AG08395 (cell line): Measurements from ENCODE around the gene SLX4.

Experiments used
- DNase-seq: peaks from one replicate; pipeline ENCODE4 v3.0.0; 2012; ENCODE audit warnings: mixed read lengths, low spot score

SLX4 gene

DNA sequence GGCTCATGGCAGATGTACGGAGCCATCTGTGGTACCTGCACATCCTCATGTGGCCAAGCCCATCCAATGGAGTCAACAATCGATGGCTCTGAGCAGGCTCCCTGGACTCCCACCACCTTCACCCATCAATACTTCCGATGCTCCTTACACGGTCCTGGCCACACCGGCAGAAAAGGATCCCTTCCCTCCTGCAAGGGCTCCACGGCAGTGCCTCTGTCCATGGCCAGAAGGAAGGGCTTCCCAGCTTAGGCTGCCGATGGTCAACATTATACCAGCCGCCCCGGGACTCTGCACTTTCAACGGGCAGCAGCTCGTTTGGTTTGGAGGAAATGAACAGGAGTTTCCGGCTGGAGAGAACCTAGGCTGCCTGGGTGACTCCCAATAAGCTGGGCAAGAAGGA, 13.2 kb downstream of the SLX4 start:
- DNase-seq, result no peak

GRCh38 chr16:3597676-3598075, 13.7 kb downstream of the SLX4 start:
- no peak for DNase-seq

DNA sequence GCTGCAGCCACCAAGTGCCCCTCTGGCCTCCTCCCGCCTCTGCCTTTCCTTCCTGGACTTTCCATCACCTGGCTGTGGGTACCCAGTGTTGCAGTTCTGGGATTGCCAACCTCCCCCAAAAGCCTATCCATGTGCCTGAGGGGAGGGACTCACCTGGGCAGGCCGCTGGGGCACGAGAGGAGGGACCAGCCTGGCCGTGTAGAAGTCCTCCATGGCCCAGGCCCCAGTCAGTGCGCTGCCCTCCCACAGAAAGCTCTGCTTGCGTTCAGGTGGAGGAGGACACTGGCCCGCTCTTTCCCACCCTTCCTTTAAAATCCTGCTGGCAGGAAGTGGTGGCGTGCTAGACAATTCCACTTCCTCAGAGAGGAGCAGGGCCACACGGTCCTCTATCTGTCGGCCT, 14.2 kb downstream of the SLX4 start:
- no peak for DNase-seq

DNA sequence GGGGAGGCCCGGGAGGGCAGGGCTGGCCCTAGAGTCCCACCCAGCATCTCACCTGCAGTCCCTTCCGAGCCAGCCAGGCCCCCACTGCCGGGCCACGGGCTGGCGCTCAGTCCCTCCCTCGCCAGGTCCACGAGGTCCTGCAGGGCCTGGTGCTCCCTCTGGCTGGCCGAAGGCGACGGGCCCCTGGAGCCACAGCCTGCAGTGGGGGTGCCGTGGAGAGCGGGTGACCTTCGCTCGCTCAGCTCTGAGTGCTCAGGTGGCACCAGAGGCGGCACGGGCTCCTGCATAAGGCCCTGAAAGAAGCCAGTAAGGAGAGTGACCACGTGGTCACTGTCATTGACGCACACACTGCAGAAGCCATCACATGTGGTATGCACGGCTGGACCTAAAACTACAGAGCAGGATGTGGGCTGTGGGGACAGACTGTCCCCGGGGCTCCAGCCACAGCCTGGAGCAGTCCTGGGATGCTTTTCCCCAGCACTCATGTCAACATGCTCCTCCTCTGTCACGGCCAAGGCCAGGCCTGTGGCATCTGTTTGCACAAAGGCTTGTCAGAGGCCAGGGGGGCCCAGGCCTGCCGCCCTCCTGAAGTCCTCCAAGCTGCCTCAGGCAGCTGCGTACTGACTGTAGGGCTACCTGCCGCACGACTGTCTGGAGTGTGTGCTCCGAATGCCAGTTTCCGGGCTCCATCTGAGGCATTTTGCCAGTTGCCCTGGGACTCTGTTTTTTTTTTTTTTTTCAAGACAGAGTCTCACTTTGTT, 15.1 kb downstream of the SLX4 start:
- DNase-seq, result no peak

DNA sequence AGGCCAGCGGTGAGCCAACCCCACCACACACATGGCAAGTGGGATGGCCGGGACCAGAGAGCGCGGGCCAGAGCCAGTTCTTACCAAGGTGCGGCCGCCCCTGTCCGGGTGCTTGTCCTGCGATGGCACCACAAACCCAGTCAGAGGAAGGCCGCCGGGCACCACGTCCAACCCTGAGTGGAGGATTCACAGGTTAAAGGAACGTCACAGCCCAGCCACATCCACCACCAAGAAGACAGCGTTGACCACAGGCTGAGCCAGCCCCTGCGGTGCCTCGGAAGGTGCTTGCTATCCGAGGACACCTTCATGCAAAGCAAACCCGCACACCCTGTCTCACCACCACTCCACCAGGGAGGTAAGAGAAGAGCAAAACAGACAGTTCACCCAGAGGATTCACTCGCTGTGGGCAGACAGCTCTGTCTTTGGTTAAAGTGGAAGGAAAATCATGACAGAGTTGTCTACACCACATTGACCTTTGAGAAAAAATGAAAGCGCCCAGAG, 15.8 kb downstream of the SLX4 start:
- no peak for DNase-seq

GRCh38 chr16:3595110-3595486, 16.3 kb downstream of the SLX4 start:
- no peak for DNase-seq

GRCh38 chr16:3594316-3595109, 16.9 kb downstream of the SLX4 start:
- no peak for DNase-seq

GRCh38 chr16:3592559-3592958, 18.8 kb downstream of the SLX4 start:
- DNase-seq, result no peak

DNA sequence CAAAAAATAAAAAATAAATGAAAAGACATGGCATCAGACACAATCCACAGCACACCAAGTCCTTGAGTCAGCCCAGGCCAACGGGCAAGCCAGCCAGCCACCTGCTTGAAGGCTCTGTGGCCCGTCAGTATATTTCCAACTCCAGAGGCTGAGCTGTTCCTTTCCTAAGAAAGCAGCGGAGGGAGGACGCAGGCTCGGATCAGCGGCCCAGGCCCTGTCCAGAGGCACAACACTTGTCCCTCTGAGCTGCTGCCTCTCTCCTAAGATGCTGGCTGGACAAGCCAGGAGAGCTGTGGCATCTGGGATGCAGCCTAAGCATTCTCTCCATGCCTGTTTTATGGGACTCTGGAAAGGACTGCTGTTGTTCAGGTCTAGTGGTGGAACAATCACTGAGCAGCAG, 19.4 kb downstream of the SLX4 start:
- no peak for DNase-seq

DNA sequence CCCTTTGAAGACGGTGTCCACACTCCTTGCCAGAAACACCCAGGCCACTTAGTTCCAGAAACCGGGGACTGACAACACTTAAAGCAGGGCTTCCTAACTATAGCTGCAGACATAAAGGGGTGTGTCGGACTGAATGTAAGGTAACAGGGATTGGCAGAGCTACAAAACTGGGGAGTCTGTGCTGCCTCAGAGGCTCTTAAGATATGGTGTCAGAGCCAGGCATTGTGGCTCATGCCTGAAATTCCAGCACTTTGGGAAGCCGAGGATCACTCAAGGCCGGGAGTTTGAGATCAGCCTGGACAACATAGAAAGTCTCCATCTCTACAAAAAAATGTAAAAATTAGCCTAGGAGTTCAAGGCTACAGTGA, 20.0 kb downstream of the SLX4 start:
- no peak for DNase-seq

- DNase-seq, result no peak
Observed at GRCh38 chr16:3590736-3591435, 20.5 kb downstream of the SLX4 start.

DNA sequence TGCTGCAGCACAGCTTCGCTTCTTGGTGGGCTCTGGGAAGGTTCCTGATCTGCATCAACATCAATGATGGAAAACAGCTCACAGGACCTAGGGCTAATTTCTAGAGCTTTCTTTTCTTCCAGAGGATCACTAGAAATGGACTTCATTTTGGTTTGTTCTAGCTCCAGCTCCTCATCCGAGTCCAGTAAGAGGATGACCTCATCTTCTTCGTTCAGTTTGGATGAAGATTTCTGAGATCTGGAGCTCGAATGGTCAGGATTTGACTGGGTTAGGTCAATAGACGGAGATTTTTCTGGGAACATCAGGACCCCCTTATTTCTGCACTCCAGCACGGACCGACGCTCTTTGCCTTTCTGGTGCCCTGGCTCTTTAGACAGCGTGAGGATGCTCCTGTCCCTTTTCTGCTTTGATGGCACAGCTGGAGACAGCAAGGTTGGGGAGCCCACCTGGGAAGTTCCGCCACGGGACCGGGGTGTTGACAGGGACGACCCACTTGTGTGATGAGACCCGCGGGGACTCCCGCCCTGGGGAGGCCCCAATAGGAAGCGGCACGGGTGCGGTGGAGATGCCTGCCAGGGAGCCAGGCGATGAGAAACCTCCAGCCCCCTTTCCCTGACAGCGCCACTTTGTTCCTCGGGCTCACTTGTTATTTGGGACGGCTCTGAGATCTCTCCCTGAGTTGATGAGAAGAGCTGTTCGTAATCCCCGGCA, 21.3 kb downstream of the SLX4 start:
- DNase-seq, result no peak

- DNase-seq, result no peak
Observed at GRCh38 chr16:3589441-3589921, 21.9 kb downstream of the SLX4 start.

- DNase-seq, result no peak
Observed at GRCh38 chr16:3589001-3589400, 22.4 kb downstream of the SLX4 start.

DNA sequence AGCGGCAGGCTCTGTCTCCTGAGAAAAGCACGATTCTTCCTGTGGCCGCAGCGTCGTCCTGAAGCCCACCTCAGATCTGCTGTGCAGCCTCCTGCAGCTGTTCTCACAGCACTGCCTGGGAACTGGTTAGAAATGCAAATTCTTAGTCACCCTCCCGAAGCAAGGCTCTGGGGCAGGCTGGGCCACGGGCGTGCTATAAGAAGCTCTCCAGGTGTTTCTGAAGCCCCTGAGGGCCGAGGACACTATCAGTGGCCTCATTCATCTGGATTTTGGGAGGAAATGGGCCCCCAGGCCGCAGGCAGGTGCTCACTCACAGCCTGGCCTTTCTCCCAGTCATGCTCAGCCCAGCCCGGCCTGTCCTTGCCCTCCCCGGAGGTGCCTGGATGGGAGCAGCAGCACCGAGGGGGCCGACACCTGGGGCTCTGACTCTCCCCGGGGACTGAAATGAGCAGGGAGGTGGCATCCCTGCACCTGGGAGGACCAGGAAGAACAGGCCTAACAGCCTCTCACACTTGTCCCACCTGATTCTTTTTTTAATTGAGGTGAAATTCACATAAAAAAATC, 23.8 kb downstream of the SLX4 start:
- no peak for DNase-seq

GRCh38 chr16:3584412-3584811, 27.0 kb downstream of the SLX4 start:
- no peak for DNase-seq

DNA sequence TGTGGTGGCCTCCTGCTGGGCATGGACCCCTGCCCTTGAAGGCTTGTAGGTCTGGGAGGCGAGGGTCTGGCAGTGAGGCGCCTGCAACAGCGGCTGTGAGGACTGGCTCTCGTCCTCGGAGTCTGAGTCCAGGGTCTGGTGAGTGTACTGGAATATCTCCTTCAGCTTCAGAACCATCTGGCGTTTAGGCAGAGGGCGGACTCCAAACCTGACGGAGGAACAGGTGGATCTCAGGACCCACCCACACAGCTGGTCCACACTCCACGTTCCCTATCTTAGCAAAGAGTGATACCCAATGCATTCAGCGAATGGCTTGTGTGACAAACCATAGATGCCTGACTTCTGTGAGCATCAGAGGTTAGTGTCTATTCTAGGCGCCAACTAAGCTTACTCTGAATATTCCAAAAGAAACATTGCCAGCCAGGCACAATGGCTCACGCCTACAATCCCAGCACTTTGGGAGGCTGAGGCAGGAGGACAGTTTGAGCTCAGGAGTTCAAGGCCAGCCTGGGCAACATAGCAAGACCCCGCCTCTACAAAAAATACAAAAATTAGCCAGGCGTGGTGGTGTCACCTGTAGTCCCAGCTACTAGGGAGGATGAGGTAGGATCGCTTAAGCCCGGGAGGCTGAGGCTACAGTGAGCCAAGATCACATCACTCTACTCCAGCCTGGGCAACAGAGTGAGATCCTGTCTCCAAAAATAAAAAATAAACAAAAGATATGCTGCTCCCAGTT, 27.9 kb downstream of the SLX4 start:
- DNase-seq, result no peak

DNA sequence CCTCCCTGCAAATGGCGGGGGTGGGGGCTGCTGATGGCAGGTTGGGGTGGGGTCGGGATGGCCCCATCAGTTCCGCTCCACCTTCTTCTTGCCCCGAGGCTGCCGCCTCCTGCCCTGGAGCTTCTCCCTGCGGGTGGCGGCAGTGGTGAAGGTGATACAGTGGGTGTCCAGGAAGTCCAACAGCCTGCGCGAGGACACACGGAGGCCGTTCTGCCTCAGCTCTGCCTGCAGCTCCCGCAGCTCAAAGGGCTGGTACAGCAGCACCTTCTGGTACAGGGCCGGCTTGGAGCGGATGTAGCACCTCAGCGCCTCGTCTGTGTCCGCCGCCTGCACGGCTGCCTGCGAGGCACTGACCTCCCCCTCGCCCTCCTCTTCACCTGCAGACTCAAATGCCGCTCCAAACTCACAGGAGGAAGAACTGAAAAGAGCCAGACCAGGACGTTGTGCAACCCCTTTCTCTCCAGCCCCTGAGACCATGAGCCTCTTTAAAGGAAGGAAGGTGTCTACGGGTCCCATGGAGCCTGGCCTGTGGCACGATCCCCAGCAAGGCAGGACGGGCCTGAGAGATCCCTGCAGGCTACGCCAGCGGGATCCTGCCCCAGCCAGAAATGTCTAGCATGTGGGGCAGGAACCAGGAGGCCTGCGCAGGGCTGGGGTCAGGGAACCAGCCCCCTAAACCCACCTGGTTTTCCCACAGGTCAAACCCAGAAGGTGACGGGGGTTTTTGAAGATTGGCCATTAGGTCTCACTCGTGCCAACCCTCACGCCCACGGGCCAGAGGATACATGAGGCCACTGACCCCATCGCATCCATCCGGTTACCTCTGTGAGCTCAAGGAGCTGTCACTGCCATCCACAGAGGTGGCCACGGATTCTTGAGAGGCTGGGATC, 28.9 kb downstream of the SLX4 start:
- DNase-seq, result no peak

DNA sequence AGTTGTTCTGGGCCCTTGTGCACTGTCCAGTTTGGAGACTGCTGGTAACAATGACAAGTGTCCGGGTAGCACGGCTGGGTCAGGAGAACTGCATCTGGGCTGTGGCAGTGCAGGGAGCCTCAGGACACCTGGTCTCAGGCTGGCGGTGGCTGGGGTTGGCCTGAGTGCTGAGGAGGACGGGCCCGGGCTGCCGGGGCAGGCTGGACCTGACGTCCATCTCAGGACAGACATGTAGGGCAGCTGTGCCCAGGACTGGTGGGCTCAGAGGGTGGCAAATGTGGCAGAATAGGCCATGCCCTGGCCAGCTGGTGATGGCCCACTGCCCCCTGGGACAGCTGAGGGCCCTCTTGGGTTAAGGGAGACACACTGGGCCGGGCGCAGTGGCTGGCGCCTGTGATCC, 30.0 kb downstream of the SLX4 start:
- no peak for DNase-seq

- peak; percentile 57 for DNase-seq
Observed at GRCh38 chr16:3580686-3581085, 30.7 kb downstream of the SLX4 start.
